ENCODE results near the gene IFT20. TPM values are rescaled to one million over a fixed set of nuclear protein-coding genes. Genes with fewer than 3 reads are reported as not detected.
A peak's percentile ranks its signal among the peaks of the same experiment; 100 is the strongest.

Gene IFT20
- total and polyA plus RNA-seq, 9 of the 15 experiments (the other 6 are each of a cell fraction or from before 2014, with no cell fraction given), result 11.2 to 38.6 (median 20.1) TPM

- in situ Hi-C loops (cut with MboI), result no loop called here
- H3K9ac ChIP-seq (ENCODE audit: insufficient read depth in 1 of 2, low read depth in 2 of 2, low read length in 2 of 2), result peak within 1 kb of the TSS in 1 of 2 experiments; percentile 6; a peak in 1 of 4 replicates
- intact Hi-C loops (cut with micrococcal nuclease), result no loop called here
- ChIA-PET POLR2A (interaction anchor here (0.6 to 1.1 kb wide), 4 partner anchors 36 to 132 kb away, joined by 3 read pairs; partner anchors contain the start of gene TNFAIP1), CTCF (ENCODE audit: low intra/inter-chr PET ratio) (no interaction called here)
- peaks cover 14% of the 10 kb centered on the region for H4K20me1 ChIP-seq (replicated peaks; ENCODE audit: control insufficient read depth, insufficient read depth, low read length)
- 11% methylated on average over 38 of the region's 80 CpGs for WGBS (ENCODE audit: insufficient coverage, low coverage, missing lambda C conversion rate)
- FAIRE-seq, result peak; percentile 75
- H3K27me3 ChIP-seq (ENCODE audit: control insufficient read depth in 2 of 2, insufficient read depth in 2 of 2, low read length in 2 of 2), result peaks cover 0 to 4% of the 10 kb centered on the region in 2 experiments; a peak in 1 of 5 replicates
- peak within 1 kb of the TSS; percentile 41 for H3K4me2 ChIP-seq (ENCODE audit: insufficient read depth, low read length)
- no TSS peak for BruUV-seq (replicated peaks)
- ATAC-seq, result peak; percentile 97
- no peaks in the 10 kb centered on the region for H3K36me3 ChIP-seq (ENCODE audit: control insufficient read depth, insufficient read depth, low read length)
- no peak within 1 kb of the TSS for H3K27ac ChIP-seq (ENCODE audit: extremely low read depth, low read depth, low read length)
- H3K4me1 ChIP-seq (replicated peaks in 1 of 2; ENCODE audit: control insufficient read depth in 2 of 2, insufficient read depth in 2 of 2, low read length in 2 of 2), result peaks cover 16 to 38% of the 10 kb centered on the region in 2 experiments
- no peaks in the 10 kb centered on the region for H3K79me2 ChIP-seq (ENCODE audit: control insufficient read depth, insufficient read depth, low read length)
- peak within 1 kb of the TSS; percentile 29 for H3K4me3 ChIP-seq
- DNase-seq (ENCODE audit: extremely low read depth in 1 of 4, low spot score in 3 of 4), result peak; percentile 88 to 94 (median 90)
- H2AFZ ChIP-seq (ENCODE audit: low read depth, low read length), result peak within 1 kb of the TSS; percentile 11; the same call in 1 of the 2 replicates
- no peaks in the 10 kb centered on the region for H3K9me3 ChIP-seq (replicated peaks; ENCODE audit: control insufficient read depth, insufficient read depth, low read depth, low read length)
- H3K9me1 ChIP-seq (ENCODE audit: control insufficient read depth, insufficient read depth, low read length), result peaks cover 5% of the 10 kb centered on the region
- peak in 1 of 2 experiments; percentile 56; a peak in 1 of 4 replicates for TF ChIP-seq RCOR1 (IDR thresholded peaks at IDR 0.05; ENCODE audit: borderline replicate concordance in 1 of 2, low read depth in 2 of 2, low read length in 2 of 2)
- no peak for TF ChIP-seq SIN3A (IDR thresholded peaks at IDR 0.05; ENCODE audit: borderline replicate concordance in 2 of 2, control insufficient read depth in 1 of 2, low read depth in 2 of 2, low read length in 2 of 2)
- TF ChIP-seq, protein P1, sequence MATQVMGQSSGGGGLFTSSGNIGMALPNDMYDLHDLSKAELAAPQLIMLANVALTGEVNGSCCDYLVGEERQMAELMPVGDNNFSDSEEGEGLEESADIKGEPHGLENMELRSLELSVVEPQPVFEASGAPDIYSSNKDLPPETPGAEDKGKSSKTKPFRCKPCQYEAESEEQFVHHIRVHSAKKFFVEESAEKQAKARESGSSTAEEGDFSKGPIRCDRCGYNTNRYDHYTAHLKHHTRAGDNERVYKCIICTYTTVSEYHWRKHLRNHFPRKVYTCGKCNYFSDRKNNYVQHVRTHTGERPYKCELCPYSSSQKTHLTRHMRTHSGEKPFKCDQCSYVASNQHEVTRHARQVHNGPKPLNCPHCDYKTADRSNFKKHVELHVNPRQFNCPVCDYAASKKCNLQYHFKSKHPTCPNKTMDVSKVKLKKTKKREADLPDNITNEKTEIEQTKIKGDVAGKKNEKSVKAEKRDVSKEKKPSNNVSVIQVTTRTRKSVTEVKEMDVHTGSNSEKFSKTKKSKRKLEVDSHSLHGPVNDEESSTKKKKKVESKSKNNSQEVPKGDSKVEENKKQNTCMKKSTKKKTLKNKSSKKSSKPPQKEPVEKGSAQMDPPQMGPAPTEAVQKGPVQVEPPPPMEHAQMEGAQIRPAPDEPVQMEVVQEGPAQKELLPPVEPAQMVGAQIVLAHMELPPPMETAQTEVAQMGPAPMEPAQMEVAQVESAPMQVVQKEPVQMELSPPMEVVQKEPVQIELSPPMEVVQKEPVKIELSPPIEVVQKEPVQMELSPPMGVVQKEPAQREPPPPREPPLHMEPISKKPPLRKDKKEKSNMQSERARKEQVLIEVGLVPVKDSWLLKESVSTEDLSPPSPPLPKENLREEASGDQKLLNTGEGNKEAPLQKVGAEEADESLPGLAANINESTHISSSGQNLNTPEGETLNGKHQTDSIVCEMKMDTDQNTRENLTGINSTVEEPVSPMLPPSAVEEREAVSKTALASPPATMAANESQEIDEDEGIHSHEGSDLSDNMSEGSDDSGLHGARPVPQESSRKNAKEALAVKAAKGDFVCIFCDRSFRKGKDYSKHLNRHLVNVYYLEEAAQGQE (IDR thresholded peaks at IDR 0.05; ENCODE audit: borderline replicate concordance), result peak; percentile 59
- TF ChIP-seq, protein P1 (CRISPR knock-in tag; IDR thresholded peaks at IDR 0.05; ENCODE audit: low read depth), result no peak
- TF ChIP-seq, protein P2, sequence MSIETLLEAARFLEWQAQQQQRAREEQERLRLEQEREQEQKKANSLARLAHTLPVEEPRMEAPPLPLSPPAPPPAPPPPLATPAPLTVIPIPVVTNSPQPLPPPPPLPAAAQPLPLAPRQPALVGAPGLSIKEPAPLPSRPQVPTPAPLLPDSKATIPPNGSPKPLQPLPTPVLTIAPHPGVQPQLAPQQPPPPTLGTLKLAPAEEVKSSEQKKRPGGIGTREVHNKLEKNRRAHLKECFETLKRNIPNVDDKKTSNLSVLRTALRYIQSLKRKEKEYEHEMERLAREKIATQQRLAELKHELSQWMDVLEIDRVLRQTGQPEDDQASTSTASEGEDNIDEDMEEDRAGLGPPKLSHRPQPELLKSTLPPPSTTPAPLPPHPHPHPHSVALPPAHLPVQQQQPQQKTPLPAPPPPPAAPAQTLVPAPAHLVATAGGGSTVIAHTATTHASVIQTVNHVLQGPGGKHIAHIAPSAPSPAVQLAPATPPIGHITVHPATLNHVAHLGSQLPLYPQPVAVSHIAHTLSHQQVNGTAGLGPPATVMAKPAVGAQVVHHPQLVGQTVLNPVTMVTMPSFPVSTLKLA (conservative IDR thresholded peaks at IDR 0.05), result peak; percentile 60 to 76
- TF ChIP-seq, protein P3, sequence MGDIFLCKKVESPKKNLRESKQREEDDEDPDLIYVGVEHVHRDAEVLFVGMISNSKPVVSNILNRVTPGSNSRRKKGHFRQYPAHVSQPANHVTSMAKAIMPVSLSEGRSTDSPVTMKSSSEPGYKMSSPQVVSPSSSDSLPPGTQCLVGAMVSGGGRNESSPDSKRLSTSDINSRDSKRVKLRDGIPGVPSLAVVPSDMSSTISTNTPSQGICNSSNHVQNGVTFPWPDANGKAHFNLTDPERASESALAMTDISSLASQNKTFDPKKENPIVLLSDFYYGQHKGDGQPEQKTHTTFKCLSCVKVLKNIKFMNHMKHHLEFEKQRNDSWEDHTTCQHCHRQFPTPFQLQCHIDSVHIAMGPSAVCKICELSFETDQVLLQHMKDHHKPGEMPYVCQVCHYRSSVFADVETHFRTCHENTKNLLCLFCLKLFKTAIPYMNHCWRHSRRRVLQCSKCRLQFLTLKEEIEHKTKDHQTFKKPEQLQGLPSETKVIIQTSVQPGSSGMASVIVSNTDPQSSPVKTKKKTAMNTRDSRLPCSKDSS (IDR thresholded peaks at IDR 0.05; ENCODE audit: low read depth, partially characterized antibody), result no peak
Measured at GRCh38 chr17:28371245-28372202, 36.3 kb upstream of the IFT20 start, which contains the start of gene SARM1. TSS of gene SARM1 (plus strand) at chr17:28371694. CDS start at chr17:28372033, 339 bp downstream.

Data from K562 (cell line).